ENCODE results near the gene ZNF362. TPM values are rescaled to one million over a fixed set of nuclear protein-coding genes. Genes with fewer than 3 reads are reported as not detected.

Gene ZNF362
- total and polyA plus RNA-seq, 10 of the 15 experiments (the other 5 are each of a cell fraction or from before 2014, with no cell fraction given) = 0.74 to 22.8 (median 7.4) TPM

- H3K4me3 ChIP-seq = no peak overlapping the region
- H4K20me1 ChIP-seq (ENCODE audit: control insufficient read depth, insufficient read depth) = no peaks in the 10 kb centered on the region
- intact Hi-C loops (cut with micrococcal nuclease; ENCODE audit: unreplicated experiment) = no loop called here
- ChIA-PET SMC1A (ENCODE audit: uncharacterized antibody, unreplicated experiment) (no interaction called here), POLR2A (no interaction called here), CTCF (interaction anchor here (0.7 to 0.9 kb wide), 2 partner anchors 21 to 22 kb away, joined by 3 read pairs; no protein-coding TSS in a partner anchor), RAD21 (ENCODE audit: unreplicated experiment) (no interaction called here)
- H3K4me1 ChIP-seq (ENCODE audit: control insufficient read depth, insufficient read depth, low read length) = no peaks in the 10 kb centered on the region
- H3K9ac ChIP-seq (ENCODE audit: control insufficient read depth, insufficient read depth, low read length) = no peak overlapping the region
- BruUV-seq (replicated peaks) = no TSS peak
- 47% methylated on average over 1 of the region's 1 CpG for WGBS (ENCODE audit: insufficient coverage, insufficient replicate concordance, low lambda C conversion rate, missing lambda C conversion rate)
- no peak for DNase-seq (ENCODE audit: low read depth, low spot score)
- no peaks in the 10 kb centered on the region for H3K9me3 ChIP-seq (replicated peaks; ENCODE audit: control insufficient read depth, insufficient read depth, low read length)
- no peak overlapping the region for H3K4me2 ChIP-seq (ENCODE audit: control insufficient read depth, insufficient read depth)
- H3K27ac ChIP-seq (ENCODE audit: control insufficient read depth, insufficient read depth) = no peak overlapping the region
- ATAC-seq = no peak
- H3K79me2 ChIP-seq (ENCODE audit: control insufficient read depth, insufficient read depth, low read length) = no peaks in the 10 kb centered on the region
- FAIRE-seq = no peak
- H3K36me3 ChIP-seq (ENCODE audit: control insufficient read depth in 2 of 2, insufficient read depth in 2 of 2, low read length in 1 of 2) = no peaks in the 10 kb centered on the region
- in situ Hi-C loops (cut with MboI) = no loop called here
- H2AFZ ChIP-seq (ENCODE audit: control insufficient read depth, low read depth, low read length) = no peak overlapping the region
- no peaks in the 10 kb centered on the region; a peak in 2 of 4 replicates for H3K27me3 ChIP-seq (replicated peaks in 1 of 2; ENCODE audit: control insufficient read depth in 2 of 2, insufficient read depth in 2 of 2, low read length in 1 of 2)
- no peak for TF ChIP-seq BMI1 (IDR thresholded peaks at IDR 0.05; ENCODE audit: borderline replicate concordance)
- TF ChIP-seq BCL3 (IDR thresholded peaks at IDR 0.05; ENCODE audit: borderline replicate concordance, insufficient read depth, low read depth, low read length, poor library complexity, severe bottlenecking) = no peak
- TF ChIP-seq CHD4 (IDR thresholded peaks at IDR 0.05) = no peak
- no peak for TF ChIP-seq MXI1 (IDR thresholded peaks at IDR 0.05; ENCODE audit: low read depth, low read length)
- no peak for TF ChIP-seq ZNF274 (IDR thresholded peaks at IDR 0.05; ENCODE audit: insufficient read depth, insufficient read length)
- no peak for TF ChIP-seq YBX1 (IDR thresholded peaks at IDR 0.05)
- TF ChIP-seq USF2 (IDR thresholded peaks at IDR 0.05; ENCODE audit: borderline replicate concordance, low read depth, low read length) = no peak
- no peak for TF ChIP-seq IRF4 (IDR thresholded peaks at IDR 0.05; ENCODE audit: low read depth, low read length)
- TF ChIP-seq SMAD1 (IDR thresholded peaks at IDR 0.05; ENCODE audit: low read depth, partially characterized antibody) = no peak
- no peak for TF ChIP-seq NFYB (IDR thresholded peaks at IDR 0.05; ENCODE audit: insufficient read depth, low read depth, low read length)
- TF ChIP-seq, protein P1, sequence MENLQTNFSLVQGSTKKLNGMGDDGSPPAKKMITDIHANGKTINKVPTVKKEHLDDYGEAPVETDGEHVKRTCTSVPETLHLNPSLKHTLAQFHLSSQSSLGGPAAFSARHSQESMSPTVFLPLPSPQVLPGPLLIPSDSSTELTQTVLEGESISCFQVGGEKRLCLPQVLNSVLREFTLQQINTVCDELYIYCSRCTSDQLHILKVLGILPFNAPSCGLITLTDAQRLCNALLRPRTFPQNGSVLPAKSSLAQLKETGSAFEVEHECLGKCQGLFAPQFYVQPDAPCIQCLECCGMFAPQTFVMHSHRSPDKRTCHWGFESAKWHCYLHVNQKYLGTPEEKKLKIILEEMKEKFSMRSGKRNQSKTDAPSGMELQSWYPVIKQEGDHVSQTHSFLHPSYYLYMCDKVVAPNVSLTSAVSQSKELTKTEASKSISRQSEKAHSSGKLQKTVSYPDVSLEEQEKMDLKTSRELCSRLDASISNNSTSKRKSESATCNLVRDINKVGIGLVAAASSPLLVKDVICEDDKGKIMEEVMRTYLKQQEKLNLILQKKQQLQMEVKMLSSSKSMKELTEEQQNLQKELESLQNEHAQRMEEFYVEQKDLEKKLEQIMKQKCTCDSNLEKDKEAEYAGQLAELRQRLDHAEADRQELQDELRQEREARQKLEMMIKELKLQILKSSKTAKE (IDR thresholded peaks at IDR 0.05; ENCODE audit: low read depth, poor library complexity, severe bottlenecking) = no peak
- TF ChIP-seq ZSCAN29 (IDR thresholded peaks at IDR 0.05) = no peak
- no peak for TF ChIP-seq ZNF217 (IDR thresholded peaks at IDR 0.05)
- TF ChIP-seq ASH2L (IDR thresholded peaks at IDR 0.05; ENCODE audit: borderline replicate concordance, low read depth) = no peak
- no peak for TF ChIP-seq POU2F2 (IDR thresholded peaks at IDR 0.05; ENCODE audit: borderline replicate concordance, low read depth, low read length)
- no peak for TF ChIP-seq ZBTB40 (IDR thresholded peaks at IDR 0.05; ENCODE audit: borderline replicate concordance)
Measured at GRCh38 chr1:33317354-33317753, 61.1 kb downstream of the ZNF362 start.

Measured in GM12878 (cell line).